ENCODE data around the gene SIRT1.
"Not testable (repeated sequence)": the region's sequence is repeated elsewhere in the genome, so short reads cannot be mapped to it uniquely, and the experiment has no call there.

SIRT1 gene

DNA sequence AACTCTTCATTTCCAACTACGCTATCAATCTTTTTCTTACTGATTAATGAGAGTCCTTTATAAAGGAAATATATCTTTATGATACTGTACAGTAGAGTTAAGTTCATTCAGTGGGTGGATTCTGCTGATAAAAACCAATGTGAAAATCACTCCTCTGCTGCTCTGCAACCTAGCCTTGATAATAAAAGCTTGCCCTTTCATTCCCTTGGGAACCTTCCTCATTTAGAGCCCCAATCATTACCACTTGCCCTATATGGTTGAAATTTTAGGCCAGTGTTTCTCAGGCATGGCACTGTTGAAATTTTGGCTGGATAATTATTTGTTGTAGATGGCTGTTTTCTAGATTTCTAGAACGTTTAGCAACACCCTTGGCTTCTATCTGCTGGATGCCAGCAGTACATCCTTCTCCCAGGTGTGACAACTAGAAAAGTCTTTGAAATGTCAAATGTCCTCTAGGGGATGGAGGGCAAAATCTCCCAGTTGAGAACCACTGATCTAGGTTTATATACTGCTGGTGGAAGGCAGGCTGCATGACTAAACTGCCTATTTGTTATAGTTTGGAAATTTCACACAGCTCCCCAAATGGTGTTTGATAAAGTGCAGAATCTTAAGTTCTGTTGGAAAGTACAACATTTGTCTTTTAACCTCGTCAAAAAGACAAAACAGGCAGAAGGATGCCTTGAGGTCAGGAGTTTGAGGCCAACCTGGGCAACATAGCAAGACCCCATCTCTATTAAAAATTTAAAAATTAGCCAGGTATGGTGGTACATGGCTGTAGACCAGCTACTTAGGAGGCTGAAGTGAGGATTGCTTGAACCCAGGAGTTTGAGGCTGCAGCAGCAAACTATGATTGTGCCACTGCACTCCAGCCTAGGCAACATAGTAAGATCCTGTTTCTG, 8.9 kb upstream of the SIRT1 start:
- Histone ChIP-seq H3K4me3 (ENCODE audit: insufficient read depth, low read length, poor library complexity, severe bottlenecking) (no peak overlapping the region), H3K27ac (ENCODE audit: low read depth, low read length) (no peak overlapping the region), H3K4me2 (ENCODE audit: low read depth, low read length, poor library complexity, severe bottlenecking) (no peak overlapping the region), H3K27me3 (ENCODE audit: low read length) (no peaks in the 10 kb centered on the region), H3K9ac (ENCODE audit: low read length) (no peak overlapping the region), H4K20me1 (ENCODE audit: low read depth, low read length) (no peaks in the 10 kb centered on the region), H3K36me3 (ENCODE audit: low read length) (no peaks in the 10 kb centered on the region), H3K9me2 (replicated peaks; ENCODE audit: insufficient read depth, low read length) (no peaks in the 10 kb centered on the region), H2AFZ (ENCODE audit: low read depth, low read length, severe bottlenecking) (no peak overlapping the region), H3K9me3 (ENCODE audit: insufficient read depth, low read length) (no peaks in the 10 kb centered on the region), H3F3A (ENCODE audit: insufficient read depth) (no peaks in the 10 kb centered on the region), H3K79me2 (ENCODE audit: insufficient read depth, low read length) (no peaks in the 10 kb centered on the region)
- TF ChIP-seq, protein P1, sequence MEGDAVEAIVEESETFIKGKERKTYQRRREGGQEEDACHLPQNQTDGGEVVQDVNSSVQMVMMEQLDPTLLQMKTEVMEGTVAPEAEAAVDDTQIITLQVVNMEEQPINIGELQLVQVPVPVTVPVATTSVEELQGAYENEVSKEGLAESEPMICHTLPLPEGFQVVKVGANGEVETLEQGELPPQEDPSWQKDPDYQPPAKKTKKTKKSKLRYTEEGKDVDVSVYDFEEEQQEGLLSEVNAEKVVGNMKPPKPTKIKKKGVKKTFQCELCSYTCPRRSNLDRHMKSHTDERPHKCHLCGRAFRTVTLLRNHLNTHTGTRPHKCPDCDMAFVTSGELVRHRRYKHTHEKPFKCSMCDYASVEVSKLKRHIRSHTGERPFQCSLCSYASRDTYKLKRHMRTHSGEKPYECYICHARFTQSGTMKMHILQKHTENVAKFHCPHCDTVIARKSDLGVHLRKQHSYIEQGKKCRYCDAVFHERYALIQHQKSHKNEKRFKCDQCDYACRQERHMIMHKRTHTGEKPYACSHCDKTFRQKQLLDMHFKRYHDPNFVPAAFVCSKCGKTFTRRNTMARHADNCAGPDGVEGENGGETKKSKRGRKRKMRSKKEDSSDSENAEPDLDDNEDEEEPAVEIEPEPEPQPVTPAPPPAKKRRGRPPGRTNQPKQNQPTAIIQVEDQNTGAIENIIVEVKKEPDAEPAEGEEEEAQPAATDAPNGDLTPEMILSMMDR (IDR thresholded peaks at IDR 0.05; ENCODE audit: insufficient read depth, low read length, poor library complexity, severe bottlenecking), result no peak
- no peak for TF ChIP-seq EZH2phosphoT487 (conservative IDR thresholded peaks at IDR 0.05; ENCODE audit: low read length)

DNA sequence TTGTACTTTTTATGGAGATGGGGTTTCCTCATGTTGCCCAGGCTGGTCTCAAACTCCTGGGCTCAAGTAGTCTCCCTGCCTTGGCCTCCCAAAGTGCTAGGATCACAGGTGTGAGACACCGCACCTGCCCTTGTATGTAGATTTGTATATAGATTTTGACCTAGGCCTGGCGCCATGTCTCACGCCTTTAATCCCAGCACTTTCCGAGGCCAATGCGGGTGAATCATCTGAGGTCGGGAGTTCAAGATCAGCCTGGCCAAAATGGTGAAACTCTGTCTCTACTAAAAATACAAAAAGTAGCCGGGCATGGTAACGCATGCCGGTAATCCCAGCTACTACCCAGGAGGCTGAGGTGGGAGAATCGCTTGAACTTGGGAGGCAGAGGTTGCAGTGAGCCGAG, 7.0 kb upstream of the SIRT1 start:
- not testable (repeated sequence) for H3K4me2 ChIP-seq (ENCODE audit: low read depth, low read length, poor library complexity, severe bottlenecking); H3F3A ChIP-seq (ENCODE audit: insufficient read depth); H3K9me3 ChIP-seq (ENCODE audit: insufficient read depth, low read length); H3K27ac ChIP-seq (ENCODE audit: low read depth, low read length); H2AFZ ChIP-seq (ENCODE audit: low read depth, low read length, severe bottlenecking); H3K9ac ChIP-seq (ENCODE audit: low read length); H3K27me3 ChIP-seq (ENCODE audit: low read length); H3K79me2 ChIP-seq (ENCODE audit: insufficient read depth, low read length); H4K20me1 ChIP-seq (ENCODE audit: low read depth, low read length); H3K4me3 ChIP-seq (ENCODE audit: insufficient read depth, low read length, poor library complexity, severe bottlenecking); H3K36me3 ChIP-seq (ENCODE audit: low read length); H3K9me2 ChIP-seq (replicated peaks; ENCODE audit: insufficient read depth, low read length)

DNA sequence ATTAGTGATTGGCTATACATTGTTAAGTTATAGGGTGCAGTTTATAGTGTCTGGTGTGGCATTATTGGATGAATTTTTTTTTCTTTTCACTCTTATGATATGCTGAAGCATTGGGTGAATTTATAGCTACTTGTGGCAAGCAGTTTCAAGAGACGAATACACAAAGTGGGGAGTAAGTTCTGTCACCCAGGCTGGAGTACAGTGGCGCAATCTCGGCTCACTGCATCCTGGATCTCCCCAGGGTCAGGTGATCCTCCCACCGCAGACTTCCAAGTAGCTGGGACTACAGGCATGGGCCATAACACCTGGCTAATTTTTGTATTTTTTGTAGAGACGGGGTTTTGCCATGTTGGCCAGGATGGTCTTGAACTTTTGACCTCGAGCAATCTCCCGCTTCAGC, 6.3 kb upstream of the SIRT1 start:
- Histone ChIP-seq H3K27me3 (ENCODE audit: low read length) (no peaks in the 10 kb centered on the region), H4K20me1 (ENCODE audit: low read depth, low read length) (no peaks in the 10 kb centered on the region), H3K36me3 (ENCODE audit: low read length) (no peaks in the 10 kb centered on the region), H2AFZ (ENCODE audit: low read depth, low read length, severe bottlenecking) (no peak overlapping the region), H3F3A (ENCODE audit: insufficient read depth) (peaks cover under 1% of the 10 kb centered on the region; the same call in 1 of the 2 replicates), H3K4me3 (ENCODE audit: insufficient read depth, low read length, poor library complexity, severe bottlenecking) (no peak overlapping the region), H3K27ac (ENCODE audit: low read depth, low read length) (no peak overlapping the region), H3K9me3 (ENCODE audit: insufficient read depth, low read length) (no peaks in the 10 kb centered on the region), H3K9ac (ENCODE audit: low read length) (no peak overlapping the region), H3K4me2 (ENCODE audit: low read depth, low read length, poor library complexity, severe bottlenecking) (no peak overlapping the region), H3K79me2 (ENCODE audit: insufficient read depth, low read length) (no peaks in the 10 kb centered on the region), H3K9me2 (replicated peaks; ENCODE audit: insufficient read depth, low read length) (no peaks in the 10 kb centered on the region)
- no peak for TF ChIP-seq EZH2phosphoT487 (conservative IDR thresholded peaks at IDR 0.05; ENCODE audit: low read length)
- TF ChIP-seq, protein P1 (IDR thresholded peaks at IDR 0.05; ENCODE audit: insufficient read depth, low read length, poor library complexity, severe bottlenecking), result no peak

DNA sequence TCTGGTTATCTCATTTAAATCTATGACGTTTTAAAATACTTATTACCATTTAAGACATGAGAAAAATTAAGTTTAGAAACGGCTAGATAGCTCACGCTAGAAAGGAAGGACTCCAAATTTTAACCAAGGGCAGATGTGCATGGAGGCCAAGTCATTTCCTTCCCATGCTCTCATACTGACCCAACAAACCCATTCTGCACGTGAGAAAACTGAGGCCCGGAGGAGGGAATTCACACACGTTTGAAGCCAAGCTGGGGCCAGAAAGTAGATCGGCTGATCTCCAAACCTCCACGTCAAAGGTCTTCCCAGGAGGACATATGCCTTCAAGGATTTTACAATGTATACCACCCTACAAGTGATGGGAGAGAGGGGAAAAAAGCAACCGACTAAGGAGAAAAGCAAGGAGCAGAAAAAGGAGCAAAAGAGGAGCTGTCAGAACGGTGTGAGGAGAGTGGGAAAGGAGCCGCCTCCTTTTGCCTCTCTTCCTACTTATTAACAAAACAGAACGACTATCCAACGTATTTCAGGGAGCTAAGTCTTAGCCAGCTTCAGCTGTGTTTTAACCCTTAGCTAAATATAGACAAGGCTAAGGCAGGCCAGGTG, 645 bp upstream of the SIRT1 start:
- H3K9ac ChIP-seq (ENCODE audit: low read length), result peak overlapping the region; percentile 74
- H3F3A ChIP-seq (ENCODE audit: insufficient read depth), result peaks cover 19% of the 10 kb centered on the region
- H3K27ac ChIP-seq (ENCODE audit: low read depth, low read length), result peak overlapping the region; percentile 54
- H3K9me3 ChIP-seq (ENCODE audit: insufficient read depth, low read length), result no peaks in the 10 kb centered on the region
- no peaks in the 10 kb centered on the region; the same call in 1 of the 2 replicates for H4K20me1 ChIP-seq (ENCODE audit: low read depth, low read length)
- H3K4me3 ChIP-seq (ENCODE audit: insufficient read depth, low read length, poor library complexity, severe bottlenecking), result peak overlapping the region; percentile 99
- H3K9me2 ChIP-seq (replicated peaks; ENCODE audit: insufficient read depth, low read length), result no peaks in the 10 kb centered on the region
- H2AFZ ChIP-seq (ENCODE audit: low read depth, low read length, severe bottlenecking), result peak overlapping the region; percentile 96
- H3K79me2 ChIP-seq (ENCODE audit: insufficient read depth, low read length), result peaks cover 36% of the 10 kb centered on the region
- H3K36me3 ChIP-seq (ENCODE audit: low read length), result peaks cover 11% of the 10 kb centered on the region
- TF ChIP-seq EZH2phosphoT487 (conservative IDR thresholded peaks at IDR 0.05; ENCODE audit: low read length), result no peak
- TF ChIP-seq, protein P1 (IDR thresholded peaks at IDR 0.05; ENCODE audit: insufficient read depth, low read length, poor library complexity, severe bottlenecking), result no peak
- H3K27me3 ChIP-seq (ENCODE audit: low read length), result no peaks in the 10 kb centered on the region
- H3K4me2 ChIP-seq (ENCODE audit: low read depth, low read length, poor library complexity, severe bottlenecking), result peak overlapping the region; percentile 100

All from SU-DHL-6 (cell line).